Fibroblast of peridontal ligament (primary cell): Measurements from ENCODE around the gene NKX6-2.

ENCODE experiments used
- DNase-seq: peaks from one replicate; pipeline ENCODE4 v3.0.0-alpha.2; 2010; ENCODE audit errors: extremely low read depth

Gene NKX6-2

GRCh38 chr10:132737390-132738048 is 48.4 kb downstream of the NKX6-2 start:
- DNase-seq = no peak

GRCh38 chr10:132735923-132736391 is 50.0 kb downstream of the NKX6-2 start:
- DNase-seq = no peak

GRCh38 chr10:132735341-132735775 is 50.6 kb downstream of the NKX6-2 start:
- no peak for DNase-seq

- no peak for DNase-seq
Observed at GRCh38 chr10:132733926-132734325, 52.0 kb downstream of the NKX6-2 start.
